HEK293T (cell line): ENCODE measurements around the gene STIM1.

Source experiments
- FOXA1 ChIP-seq: fragments of 450-650 bp; IDR thresholded peaks from 2 replicates; pipeline ENCODE4 v1.6.1; 2016; ENCODE audit warnings: mild to moderate bottlenecking
- FOXK2 ChIP-seq: fragments of 450-650 bp; IDR thresholded peaks from 2 replicates; pipeline ENCODE4 v1.6.1; 2016; ENCODE audit warnings: mild to moderate bottlenecking
- NFRKB ChIP-seq: fragments of 450-650 bp; IDR thresholded peaks from 2 replicates; pipeline ENCODE4 v1.6.1; 2016; ENCODE audit warnings: mild to moderate bottlenecking, moderate library complexity
- SP1 ChIP-seq: fragments of 450-650 bp; IDR thresholded peaks from 2 replicates; pipeline ENCODE4 v1.6.1; 2017
- SUZ12 ChIP-seq: fragments of 450-650 bp; IDR thresholded peaks from 2 replicates; pipeline ENCODE4 v1.6.1; 2016; ENCODE audit warnings: mild to moderate bottlenecking
- TF ChIP-seq, protein P1 (sequence below): fragments of 450-650 bp; IDR thresholded peaks from 2 replicates; pipeline ENCODE4 v1.6.1; 2016

DNA sequence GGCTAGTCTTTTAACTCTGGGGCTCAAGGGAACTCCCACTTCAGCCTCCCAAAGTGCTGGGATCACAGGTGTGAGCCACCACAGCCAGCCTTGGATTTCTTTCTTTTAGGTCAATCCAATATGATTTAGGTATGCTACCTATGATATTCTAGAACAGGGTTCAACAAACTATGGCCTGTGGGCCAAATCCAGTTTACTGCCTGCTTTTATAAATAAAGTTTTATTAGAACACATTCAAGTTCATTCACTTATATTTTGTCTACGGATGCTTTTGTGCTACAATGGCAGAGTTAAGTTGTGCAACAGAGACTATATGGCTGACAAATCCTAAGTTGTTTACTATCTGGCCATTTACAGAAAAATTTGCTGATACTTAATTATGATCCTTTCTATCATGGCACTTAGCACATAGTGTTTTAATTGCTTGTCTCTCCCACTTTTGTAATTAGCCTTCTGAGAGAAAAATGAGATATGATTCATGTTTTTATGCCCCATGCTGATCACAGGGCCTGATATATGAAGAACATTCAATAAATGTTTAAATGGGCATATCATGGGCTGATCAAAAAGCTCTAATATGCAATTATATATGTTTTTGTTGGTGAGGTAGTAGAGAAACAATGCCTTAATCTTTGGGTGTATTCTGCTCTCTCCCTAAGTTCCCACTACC, 109.6 kb downstream of the STIM1 start:
- TF ChIP-seq SUZ12 (no peak), SP1 (no peak), FOXA1 (no peak), NFRKB (no peak), FOXK2 (no peak)
- TF ChIP-seq, protein P1, sequence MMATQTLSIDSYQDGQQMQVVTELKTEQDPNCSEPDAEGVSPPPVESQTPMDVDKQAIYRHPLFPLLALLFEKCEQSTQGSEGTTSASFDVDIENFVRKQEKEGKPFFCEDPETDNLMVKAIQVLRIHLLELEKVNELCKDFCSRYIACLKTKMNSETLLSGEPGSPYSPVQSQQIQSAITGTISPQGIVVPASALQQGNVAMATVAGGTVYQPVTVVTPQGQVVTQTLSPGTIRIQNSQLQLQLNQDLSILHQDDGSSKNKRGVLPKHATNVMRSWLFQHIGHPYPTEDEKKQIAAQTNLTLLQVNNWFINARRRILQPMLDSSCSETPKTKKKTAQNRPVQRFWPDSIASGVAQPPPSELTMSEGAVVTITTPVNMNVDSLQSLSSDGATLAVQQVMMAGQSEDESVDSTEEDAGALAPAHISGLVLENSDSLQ = no peak
